ENCODE data around the gene SLC37A2. TPM values are rescaled to one million over a fixed set of nuclear protein-coding genes. Genes with fewer than 3 reads are reported as not detected.

SLC37A2 gene
- total RNA-seq, 5 donors from 2014 or later (not counting 1 experiment from before 2014, with no cell fraction given), result 0.14 to 1.5 (median 1.1) TPM

DNA sequence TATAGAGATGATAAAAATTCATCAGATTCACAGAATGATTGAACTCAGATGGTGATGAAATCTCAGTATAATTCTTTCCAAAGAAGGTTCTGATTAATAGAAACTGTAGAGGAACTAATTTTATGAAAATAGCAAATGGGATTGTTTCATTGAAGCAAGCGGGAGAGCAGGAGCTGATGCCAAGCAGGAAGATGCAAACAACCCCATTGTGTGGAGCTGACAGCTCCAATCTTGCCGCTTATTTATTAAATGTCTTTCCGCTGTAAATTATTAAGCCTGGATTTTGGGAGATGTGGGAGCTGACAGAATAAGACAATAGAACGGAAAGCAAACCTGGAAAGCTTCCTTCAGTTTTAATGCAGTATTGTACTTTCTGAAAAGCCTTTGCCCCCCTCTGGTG is 54.3 kb downstream of the SLC37A2 start:
- H3K9me3 Mint-ChIP-seq, result peaks cover 0 to 4% (median 0%) of the 10 kb centered on the region in 3 donors
- H3K4me3 Mint-ChIP-seq, result no peak overlapping the region
- DNase-seq (no peak), ATAC-seq (replicated peaks in 1 of 4) (no peak)
- ChIA-PET CTCF (interaction anchor here in 1 of 2 donors (0.5 kb wide), 1 partner anchor 28 kb away, joined by 4 read pairs; no protein-coding TSS in a partner anchor), POLR2A (no interaction called here)
- WGBS (ENCODE audit: insufficient coverage), result 73% methylated on average over 4 of the region's 4 CpGs
- peaks cover 13 to 30% of the 10 kb centered on the region in 2 donors for H3K27me3 Mint-ChIP-seq
- Histone ChIP-seq H3K9me3 (no peaks in the 10 kb centered on the region), H3K27me3 (replicated peaks in 1 of 2; ENCODE audit: control insufficient read depth in 2 of 2, extremely low read depth in 1 of 2, insufficient read depth in 2 of 2, low read length in 1 of 2) (no peaks in the 10 kb centered on the region), H3K4me1 (ENCODE audit: control insufficient read depth in 1 of 2, extremely low read depth in 1 of 2, insufficient read depth in 2 of 2, low read length in 2 of 2) (no peaks in the 10 kb centered on the region), H3K36me3 (ENCODE audit: control insufficient read depth in 2 of 2, extremely low read depth in 1 of 2, insufficient read depth in 1 of 2, low read length in 1 of 2) (no peaks in the 10 kb centered on the region), H3K27ac (ENCODE audit: low read length) (no peak overlapping the region), H3K4me3 (ENCODE audit: control insufficient read depth in 1 of 2, extremely low read depth in 1 of 2, low read length in 1 of 2) (no peak overlapping the region)
- H3K4me1 Mint-ChIP-seq, result no peaks in the 10 kb centered on the region
- no peaks in the 10 kb centered on the region for H3K36me3 Mint-ChIP-seq
- no peak overlapping the region for H3K27ac Mint-ChIP-seq

- no peak overlapping the region for H3K4me3 Mint-ChIP-seq
- Histone ChIP-seq H3K27ac (ENCODE audit: low read length) (no peak overlapping the region), H3K27me3 (replicated peaks in 1 of 2; ENCODE audit: control insufficient read depth in 2 of 2, extremely low read depth in 1 of 2, insufficient read depth in 2 of 2, low read length in 1 of 2) (peaks cover 0 to 5% of the 10 kb centered on the region in 2 experiments), H3K36me3 (ENCODE audit: control insufficient read depth in 2 of 2, extremely low read depth in 1 of 2, insufficient read depth in 1 of 2, low read length in 1 of 2) (no peaks in the 10 kb centered on the region), H3K4me1 (ENCODE audit: control insufficient read depth in 1 of 2, extremely low read depth in 1 of 2, insufficient read depth in 2 of 2, low read length in 2 of 2) (peaks cover 0 to 2% of the 10 kb centered on the region in 2 experiments), H3K9me3 (no peaks in the 10 kb centered on the region), H3K4me3 (ENCODE audit: control insufficient read depth in 1 of 2, extremely low read depth in 1 of 2, low read length in 1 of 2) (no peak overlapping the region)
- peaks cover 0 to 6% (median 4%) of the 10 kb centered on the region in 3 donors for H3K4me1 Mint-ChIP-seq
- POLR2A ChIA-PET, result interaction anchor here in 1 of 2 donors (0.5 kb wide), 1 partner anchor 220 kb away, joined by 3 read pairs; no protein-coding TSS in a partner anchor
- ATAC-seq (replicated peaks in 1 of 4), result no peak
- WGBS (ENCODE audit: insufficient coverage), result 89% methylated on average over 4 of the region's 4 CpGs
- no peak overlapping the region for H3K27ac Mint-ChIP-seq
- DNase-seq, result no peak
- peaks cover 31 to 33% of the 10 kb centered on the region in 2 donors for H3K27me3 Mint-ChIP-seq
- CTCF ChIA-PET, result interaction anchor here in 1 of 2 donors (0.5 to 2.4 kb wide), 5 partner anchors 9 to 1047 kb away, joined by 3 to 24 read pairs (median 4); partner anchors contain the start of gene TMEM218
- no peaks in the 10 kb centered on the region for H3K9me3 Mint-ChIP-seq
- no peaks in the 10 kb centered on the region for H3K36me3 Mint-ChIP-seq
Observed at GRCh38 chr11:125123194-125123946, 60.3 kb downstream of the SLC37A2 start.

DNA sequence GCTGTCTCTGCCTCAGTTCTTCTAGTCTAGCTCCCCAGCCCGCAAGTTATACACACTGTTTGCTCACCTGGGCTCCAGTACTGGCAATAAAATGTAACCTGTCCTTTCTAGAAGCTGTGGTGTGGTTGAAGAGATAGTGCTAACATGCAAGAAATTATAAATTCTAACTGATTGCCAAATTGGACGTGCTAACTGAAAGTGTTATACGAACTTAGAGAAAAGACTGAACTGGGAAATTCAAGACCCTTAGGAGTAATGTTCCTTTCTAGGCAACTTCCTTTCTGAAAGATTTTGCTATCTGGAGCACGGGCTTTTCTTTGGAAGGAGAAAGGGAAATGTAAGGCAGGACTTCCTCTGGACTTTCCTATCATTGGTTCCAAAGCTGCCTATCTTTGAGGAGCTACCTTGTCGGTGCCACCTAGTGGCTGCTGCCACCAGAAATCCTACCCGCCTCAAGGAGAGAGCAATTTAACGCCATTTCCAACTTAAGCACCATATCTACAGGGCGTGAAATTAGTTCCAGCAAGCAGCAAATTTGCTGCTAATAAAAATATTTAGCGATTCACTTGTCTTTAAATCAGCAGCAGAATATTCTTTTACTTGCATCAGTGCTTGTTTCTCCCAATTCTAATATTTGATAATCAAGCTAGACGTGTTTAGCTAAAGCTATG is 61.0 kb downstream of the SLC37A2 start:
- H3K27me3 Mint-ChIP-seq, result peaks cover 28 to 32% of the 10 kb centered on the region in 2 donors
- no peaks in the 10 kb centered on the region for H3K36me3 Mint-ChIP-seq
- H3K27ac Mint-ChIP-seq, result no peak overlapping the region
- peaks cover 0 to 2% of the 10 kb centered on the region in 2 experiments for H3K4me1 ChIP-seq (ENCODE audit: control insufficient read depth in 1 of 2, extremely low read depth in 1 of 2, insufficient read depth in 2 of 2, low read length in 2 of 2)
- ATAC-seq (replicated peaks in 1 of 4), result peak in 3 of 4 experiments; percentile 56 to 75 (median 63)
- H3K4me1 Mint-ChIP-seq, result peaks cover 0 to 6% (median 4%) of the 10 kb centered on the region in 3 donors
- peak in 16 of 35 experiments; percentile 12 to 55 (median 25) for DNase-seq
- no peaks in the 10 kb centered on the region for H3K36me3 ChIP-seq (ENCODE audit: control insufficient read depth in 2 of 2, extremely low read depth in 1 of 2, insufficient read depth in 1 of 2, low read length in 1 of 2)
- ChIA-PET CTCF (interaction anchor here (0.5 to 2.4 kb wide), 11 partner anchors 10 to 1183 kb away, joined by 3 to 24 read pairs (median 4); partner anchors contain the start of gene TMEM218 (in 2 of the 2)), POLR2A (interaction anchor here in 1 of 2 donors (0.5 kb wide), 1 partner anchor 219 kb away, joined by 3 read pairs; no protein-coding TSS in a partner anchor)
- H3K4me3 Mint-ChIP-seq, result no peak overlapping the region
- no peak overlapping the region for H3K4me3 ChIP-seq (ENCODE audit: control insufficient read depth in 1 of 2, extremely low read depth in 1 of 2, low read length in 1 of 2)
- H3K27me3 ChIP-seq (replicated peaks in 1 of 2; ENCODE audit: control insufficient read depth in 2 of 2, extremely low read depth in 1 of 2, insufficient read depth in 2 of 2, low read length in 1 of 2), result peaks cover 0 to 9% of the 10 kb centered on the region in 2 experiments
- no peaks in the 10 kb centered on the region for H3K9me3 ChIP-seq
- H3K9me3 Mint-ChIP-seq, result no peaks in the 10 kb centered on the region
- H3K27ac ChIP-seq (ENCODE audit: low read length), result no peak overlapping the region
- 73% methylated on average over 8 of the region's 10 CpGs for WGBS (ENCODE audit: insufficient coverage)

DNA sequence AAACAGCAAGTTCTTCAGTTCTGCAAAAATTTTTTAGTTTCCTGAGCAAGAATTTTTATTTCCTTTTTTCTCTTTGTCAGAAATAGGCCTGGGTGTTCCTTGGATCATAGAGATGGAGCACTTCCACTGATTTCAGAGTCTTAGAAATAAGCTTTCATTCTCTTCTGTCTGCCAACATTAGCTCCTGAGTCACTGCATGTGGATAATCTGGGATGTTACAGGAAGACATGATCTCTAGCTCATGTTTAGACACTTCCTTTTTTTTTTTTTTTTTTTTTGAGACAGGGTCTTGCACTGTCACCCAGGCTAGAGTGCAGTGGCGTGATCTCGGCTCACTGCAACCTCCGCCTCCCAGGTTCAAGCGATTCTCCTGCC is 61.5 kb downstream of the SLC37A2 start:
- Mint-ChIP-seq H3K4me1 (peaks cover 0 to 6% (median 4%) of the 10 kb centered on the region in 3 donors), H3K4me3 (no peak overlapping the region), H3K9me3 (no peaks in the 10 kb centered on the region), H3K36me3 (no peaks in the 10 kb centered on the region), H3K27me3 (peaks cover 29 to 36% of the 10 kb centered on the region in 2 donors), H3K27ac (no peak overlapping the region)
- Histone ChIP-seq H3K36me3 (ENCODE audit: control insufficient read depth in 2 of 2, extremely low read depth in 1 of 2, insufficient read depth in 1 of 2, low read length in 1 of 2) (no peaks in the 10 kb centered on the region), H3K9me3 (no peaks in the 10 kb centered on the region), H3K27me3 (replicated peaks in 1 of 2; ENCODE audit: control insufficient read depth in 2 of 2, extremely low read depth in 1 of 2, insufficient read depth in 2 of 2, low read length in 1 of 2) (peaks cover 0 to 15% of the 10 kb centered on the region in 2 experiments), H3K4me3 (ENCODE audit: control insufficient read depth in 1 of 2, extremely low read depth in 1 of 2, low read length in 1 of 2) (no peak overlapping the region), H3K27ac (ENCODE audit: low read length) (no peak overlapping the region), H3K4me1 (ENCODE audit: control insufficient read depth in 1 of 2, extremely low read depth in 1 of 2, insufficient read depth in 2 of 2, low read length in 2 of 2) (peaks cover 0 to 2% of the 10 kb centered on the region in 2 experiments)
- ATAC-seq (replicated peaks in 1 of 4), result no peak
- CTCF ChIA-PET, result interaction anchor here (0.5 to 2.4 kb wide), 11 partner anchors 11 to 1182 kb away, joined by 3 to 24 read pairs (median 4); partner anchors contain the start of gene TMEM218 (in 2 of the 2)
- WGBS (ENCODE audit: insufficient coverage), result no CpG with 5 or more reads among the region's 4 CpGs
- no peak for DNase-seq
- POLR2A ChIA-PET, result no interaction called here

GRCh38 chr11:125128450-125128849 is 65.3 kb downstream of the SLC37A2 start:
- WGBS (ENCODE audit: insufficient coverage), result 100% methylated on average over 1 of the region's 4 CpGs
- no peak for DNase-seq
- H3K9me3 Mint-ChIP-seq, result no peaks in the 10 kb centered on the region
- ChIA-PET CTCF (interaction anchor here (0.6 to 0.9 kb wide), 2 partner anchors 13 kb away, joined by 3 to 4 read pairs; no protein-coding TSS in a partner anchor), POLR2A (no interaction called here)
- no peak for ATAC-seq (replicated peaks in 1 of 4)
- peaks cover 0 to 2% of the 10 kb centered on the region in 2 experiments for H3K4me1 ChIP-seq (ENCODE audit: control insufficient read depth in 1 of 2, extremely low read depth in 1 of 2, insufficient read depth in 2 of 2, low read length in 2 of 2)
- H3K27me3 ChIP-seq (replicated peaks in 1 of 2; ENCODE audit: control insufficient read depth in 2 of 2, extremely low read depth in 1 of 2, insufficient read depth in 2 of 2, low read length in 1 of 2), result peaks cover 0 to 28% of the 10 kb centered on the region in 2 experiments
- H3K4me1 Mint-ChIP-seq, result peaks cover 0 to 6% (median 4%) of the 10 kb centered on the region in 3 donors
- no peak overlapping the region for H3K4me3 ChIP-seq (ENCODE audit: control insufficient read depth in 1 of 2, extremely low read depth in 1 of 2, low read length in 1 of 2)
- no peaks in the 10 kb centered on the region for H3K9me3 ChIP-seq
- no peak overlapping the region for H3K4me3 Mint-ChIP-seq
- no peak overlapping the region for H3K27ac Mint-ChIP-seq
- no peak overlapping the region for H3K27ac ChIP-seq (ENCODE audit: low read length)
- H3K36me3 Mint-ChIP-seq, result no peaks in the 10 kb centered on the region
- no peaks in the 10 kb centered on the region for H3K36me3 ChIP-seq (ENCODE audit: control insufficient read depth in 2 of 2, extremely low read depth in 1 of 2, insufficient read depth in 1 of 2, low read length in 1 of 2)
- H3K27me3 Mint-ChIP-seq, result peaks cover 43 to 52% of the 10 kb centered on the region in 2 donors

Data from T-cell (primary cell).